HG03135 (cell line): ENCODE data around the gene OGFOD3.
"Not testable (repeated sequence)": the region's sequence is repeated elsewhere in the genome, so short reads cannot be mapped to it uniquely, and the experiment has no call there.

Source experiments
- ATAC-seq: cut with Tn5 transposase; IDR thresholded peaks from one replicate; pipeline ENCODE4 v1.9.1; 2021; ENCODE audit warnings: mild to moderate bottlenecking, moderate library complexity; ENCODE audit not compliant: unreplicated experiment

OGFOD3 gene

GRCh38 chr17:82390015-82390859 is 28.1 kb downstream of the OGFOD3 start:
- ATAC-seq: no peak

DNA sequence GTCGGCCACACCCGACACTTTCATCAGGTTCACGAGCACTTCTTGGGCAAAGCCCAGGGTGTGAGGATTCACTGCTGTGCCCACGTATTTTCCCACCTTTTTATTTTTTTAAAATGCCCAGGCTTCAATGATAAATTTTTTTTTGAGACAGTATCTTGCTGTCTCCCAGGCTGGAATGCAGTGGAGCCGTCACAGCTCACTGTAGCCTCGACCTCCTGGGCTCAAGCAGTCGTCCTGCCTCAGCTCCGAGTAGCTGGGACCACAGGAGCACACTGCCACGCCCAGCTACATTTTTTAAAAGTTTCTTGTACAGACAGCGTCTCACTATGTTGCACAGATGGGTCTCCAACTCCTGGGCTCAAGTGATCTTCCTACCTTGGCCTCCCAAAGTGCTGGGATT is 29.0 kb downstream of the OGFOD3 start:
- ATAC-seq: no peak

DNA sequence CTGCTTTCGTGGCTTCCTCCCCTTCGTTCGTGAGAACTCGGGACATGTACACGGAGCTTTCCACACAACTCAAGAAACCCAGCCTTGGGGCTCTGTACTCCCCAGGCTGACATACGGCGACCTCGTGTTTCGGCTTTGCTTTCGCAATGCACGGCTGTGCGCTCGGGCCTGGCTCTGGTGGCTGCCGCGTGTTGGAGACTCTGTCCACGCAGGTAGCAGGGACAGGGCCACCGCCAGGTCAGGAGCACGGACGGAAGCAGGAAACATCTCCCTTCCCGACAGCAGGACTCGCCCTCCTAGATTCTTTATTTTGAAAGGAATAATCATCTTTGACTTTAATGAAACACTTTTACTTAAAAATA is 29.5 kb downstream of the OGFOD3 start:
- ATAC-seq: no peak

GRCh38 chr17:82388223-82388921 is 30.0 kb downstream of the OGFOD3 start:
- no peak for ATAC-seq

- ATAC-seq: no peak
Measured at GRCh38 chr17:82387705-82388106, 30.7 kb downstream of the OGFOD3 start.

- no peak for ATAC-seq
Measured at GRCh38 chr17:82386881-82387704, 31.3 kb downstream of the OGFOD3 start.

DNA sequence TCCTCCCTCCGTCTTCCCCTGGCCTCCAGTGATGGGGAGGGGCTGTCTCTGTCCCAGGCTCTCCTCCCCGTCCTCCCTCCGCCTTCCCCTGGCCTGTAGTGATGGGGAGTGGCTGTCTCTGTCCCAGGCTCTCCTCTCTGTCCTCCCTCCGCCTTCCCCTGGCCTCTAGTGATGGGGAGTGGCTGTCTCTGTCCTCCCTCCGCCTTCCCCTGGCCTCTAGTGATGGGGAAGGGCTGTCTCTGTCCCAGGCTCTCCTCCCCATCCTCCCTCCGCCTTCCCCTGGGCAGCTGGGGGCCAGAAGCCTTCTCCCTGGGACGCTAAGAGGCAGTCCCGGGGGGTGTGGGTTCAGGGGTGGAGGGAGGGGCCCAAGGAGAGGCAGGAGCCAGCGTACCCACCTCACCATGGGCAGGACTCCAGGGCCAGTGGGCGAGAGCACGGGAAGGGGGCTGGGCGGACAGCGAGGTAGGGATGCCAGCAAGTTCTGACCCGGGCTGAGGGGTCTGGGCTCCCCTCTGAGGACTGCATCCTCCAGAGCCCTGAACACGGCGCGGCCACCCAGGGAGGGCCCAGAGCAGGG is 32.0 kb downstream of the OGFOD3 start:
- ATAC-seq: no peak

GRCh38 chr17:82385559-82386254 is 32.7 kb downstream of the OGFOD3 start:
- no peak for ATAC-seq

- ATAC-seq: no peak
Measured at GRCh38 chr17:82384730-82385481, 33.5 kb downstream of the OGFOD3 start.

DNA sequence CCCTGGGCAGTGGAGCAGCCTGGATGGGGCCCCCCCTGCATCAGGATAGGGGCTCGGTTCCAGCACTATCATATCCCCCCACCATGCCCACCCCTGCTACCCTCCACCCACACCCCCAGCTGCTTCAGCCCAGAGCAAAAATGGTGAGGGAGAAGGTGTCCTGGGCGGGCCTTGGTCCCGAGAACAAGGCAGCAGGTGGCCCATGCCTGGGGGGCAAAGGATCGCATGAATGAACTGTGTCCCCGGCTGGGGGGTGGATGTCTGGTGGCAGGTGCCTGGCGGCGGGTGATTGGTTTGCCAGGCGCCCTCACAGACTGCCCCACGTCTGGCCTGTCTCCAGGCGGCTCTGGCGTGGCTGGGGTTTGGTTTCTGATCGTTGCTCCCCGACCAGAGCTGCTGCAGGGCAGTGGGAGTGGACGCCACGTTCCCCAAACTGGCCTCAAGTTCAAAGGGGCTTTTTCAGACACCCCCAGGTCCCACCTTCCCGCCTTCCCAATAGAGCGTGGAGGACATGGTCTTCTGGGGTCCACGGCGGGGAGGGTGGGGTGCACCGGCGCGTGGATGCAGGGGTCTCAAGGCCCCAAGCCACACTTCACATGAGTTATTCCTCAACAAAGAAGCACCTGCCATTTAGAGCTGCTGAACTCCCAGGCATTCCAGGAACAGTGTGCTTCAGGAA is 34.2 kb downstream of the OGFOD3 start:
- no peak for ATAC-seq

- ATAC-seq: no peak
Measured at GRCh38 chr17:82383411-82383810, 35.0 kb downstream of the OGFOD3 start.

DNA sequence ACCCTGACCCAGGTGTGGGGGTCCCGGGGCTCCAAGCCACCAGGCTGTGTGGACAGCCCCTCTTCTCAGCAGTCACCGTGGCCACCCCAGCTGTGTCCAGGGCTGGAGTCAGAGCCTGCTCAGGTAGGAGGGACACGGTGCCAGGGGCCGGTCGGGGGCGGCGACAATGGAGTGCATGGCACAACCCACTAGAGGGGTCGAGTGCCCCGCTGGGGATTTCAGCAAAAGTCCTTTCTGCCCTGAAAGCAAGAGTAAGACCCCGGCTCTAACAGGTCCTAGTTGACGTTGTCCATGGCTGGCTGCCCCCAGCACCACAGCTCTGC is 35.5 kb downstream of the OGFOD3 start:
- ATAC-seq: no peak

DNA sequence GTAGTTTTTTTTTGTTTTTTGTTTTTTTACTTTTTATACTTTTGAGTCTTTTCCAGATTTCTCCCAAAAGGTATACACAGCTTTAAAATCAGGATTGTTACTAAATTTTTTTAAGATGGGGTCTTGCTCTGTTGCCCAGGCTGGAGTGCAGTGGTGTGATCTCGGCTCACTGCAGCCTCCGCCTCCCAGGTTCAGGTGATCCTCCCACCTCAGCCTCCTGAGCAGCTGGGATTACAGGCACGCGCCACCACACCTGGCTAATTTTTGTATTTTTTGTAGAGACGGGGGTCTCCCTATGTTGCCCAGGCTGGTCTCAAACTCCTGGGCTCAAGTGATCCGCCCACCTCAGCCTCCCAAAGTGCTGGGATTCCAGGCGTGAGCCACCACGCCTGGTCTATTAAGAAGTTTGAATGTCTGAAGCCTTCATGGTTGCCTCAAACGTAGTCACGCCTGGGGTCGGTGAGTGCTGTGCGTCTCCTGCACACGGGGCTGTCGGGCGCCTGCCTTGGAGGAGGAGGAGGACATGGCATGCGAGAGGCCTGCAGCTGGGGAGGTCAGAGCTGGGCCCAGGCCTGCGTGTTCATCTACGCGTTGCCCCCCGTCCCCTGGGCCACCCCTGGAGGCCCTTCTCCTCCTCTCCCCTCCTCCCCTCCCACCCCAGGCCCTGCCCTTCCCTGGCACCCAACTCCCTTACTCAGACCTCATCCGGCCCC is 36.0 kb downstream of the OGFOD3 start:
- ATAC-seq: not testable (repeated sequence)

DNA sequence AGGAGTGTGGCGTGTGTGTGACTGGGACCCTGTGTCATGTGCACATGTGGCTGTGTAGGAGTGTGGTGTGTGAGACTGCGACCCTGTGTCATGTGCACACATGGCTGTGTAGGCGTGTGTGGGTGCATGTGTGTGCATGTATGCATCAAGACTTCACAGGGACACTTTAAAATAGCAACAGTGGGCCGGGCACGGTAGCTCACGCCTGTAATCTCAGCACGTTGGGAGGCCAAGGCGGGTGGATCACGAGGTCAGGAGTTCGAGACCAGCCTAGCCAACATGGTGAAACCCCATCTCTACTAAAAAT is 36.7 kb downstream of the OGFOD3 start:
- ATAC-seq: not testable (repeated sequence)

- ATAC-seq: no peak
Measured at GRCh38 chr17:82380860-82381702, 37.3 kb downstream of the OGFOD3 start.

DNA sequence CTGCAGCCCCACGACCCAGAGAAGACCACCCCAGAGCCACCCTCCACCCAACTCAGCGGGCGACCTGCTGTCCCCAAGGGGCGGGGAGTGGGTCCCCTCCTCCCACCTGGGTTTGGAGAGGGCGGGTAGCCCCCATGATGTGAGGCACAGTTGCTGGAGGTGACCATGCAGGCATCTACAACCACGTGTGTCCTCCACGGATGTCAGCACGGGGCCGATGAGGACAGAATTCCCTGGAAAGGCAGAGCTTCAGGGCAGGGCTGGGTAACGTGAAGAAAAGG is 39.7 kb downstream of the OGFOD3 start:
- no peak for ATAC-seq

DNA sequence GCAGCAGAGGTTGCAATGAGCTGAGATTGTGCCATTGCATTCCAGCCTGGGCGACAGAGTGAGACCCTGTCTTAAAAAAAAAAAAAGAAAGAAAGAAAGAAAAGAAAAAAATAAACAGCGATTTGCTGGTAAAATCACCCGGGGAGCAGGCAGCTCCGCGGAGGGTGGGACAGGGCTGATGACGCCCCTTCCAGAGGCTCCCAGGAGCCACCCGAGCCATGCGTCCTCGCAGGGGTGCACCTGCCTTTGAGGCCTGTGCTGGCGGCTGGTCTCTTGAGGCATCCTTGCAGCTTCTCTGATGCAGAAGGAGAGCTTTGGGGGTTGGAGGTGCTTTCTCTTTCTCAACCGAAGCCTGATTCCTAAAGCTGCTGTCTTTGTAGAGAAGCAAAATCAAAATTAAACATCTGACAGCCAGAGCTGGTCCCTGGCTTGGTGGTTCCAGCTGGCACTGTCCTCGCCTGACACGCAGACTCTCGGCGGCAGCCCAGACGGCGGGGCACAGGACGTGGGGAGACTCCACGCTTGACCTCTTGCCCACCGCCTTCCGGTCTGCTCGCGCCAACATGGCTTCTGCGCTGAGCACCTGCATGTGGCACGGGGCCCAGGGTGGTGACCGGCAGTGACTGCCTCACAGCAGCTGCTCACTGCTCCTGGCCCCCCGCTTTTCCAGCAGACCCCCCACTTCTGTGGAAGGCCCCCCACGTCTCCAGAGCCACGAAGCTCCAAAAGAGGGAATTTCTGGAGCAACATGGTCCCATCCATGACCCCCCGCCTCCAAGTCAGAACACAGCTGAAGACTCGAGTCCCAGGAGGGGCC is 40.3 kb downstream of the OGFOD3 start:
- no peak for ATAC-seq
